Gastroesophageal sphincter (tissue), 3 donors: ENCODE results near the gene CHST14.

Experiments
- CTCF ChIP-seq, 4 experiments: fragments of 200-600 bp in 2 of 4; fragments of 450-650 bp in 2 of 4; sonication (generic) in 1 of 4; IDR thresholded peaks; one replicate each; pipeline ENCODE4 v1.5.1; 2017 to 2019; ENCODE audit warnings: antibody characterized with exemption in 4 of 4, mild to moderate bottlenecking in 2 of 4, moderate library complexity in 2 of 4
- POLR2A ChIP-seq, 2 donors: fragments of 450-650 bp; IDR thresholded peaks; one replicate each; pipeline ENCODE4 v1.6.1; 2017; ENCODE audit warnings: antibody characterized with exemption in 2 of 2, mild to moderate bottlenecking in 2 of 2, moderate library complexity in 1 of 2
- POLR2AphosphoS5 ChIP-seq: sonication (generic); formaldehyde crosslinking; IDR thresholded peaks from one replicate; pipeline ENCODE4 v1.6.1; 2017; ENCODE audit warnings: antibody characterized with exemption

- TF ChIP-seq POLR2AphosphoS5 (no peak), POLR2A (IDR thresholded peaks at IDR 0.05) (no peak), CTCF (IDR thresholded peaks at IDR 0.05) (no peak)
These were observed 45.1 kb upstream of the CHST14 start for GRCh38 chr15:40425681-40426080.
